ENCODE results near the gene UFSP1. TPM values are rescaled to one million over a fixed set of nuclear protein-coding genes. Genes with fewer than 3 reads are reported as not detected.

The UFSP1 gene
- total and polyA plus RNA-seq, 2 of the 13 experiments (the other 11 are each of a cell fraction or from before 2014, with no cell fraction given), result 0.65 to 3.3 TPM

- Histone ChIP-seq H4K20me1 (ENCODE audit: insufficient read depth, low read length) (no peaks in the 10 kb centered on the region), H2AFZ (ENCODE audit: low read length) (no peak overlapping the region), H3K4me3 (replicated peaks in 1 of 3; ENCODE audit: insufficient read depth in 1 of 3, low read depth in 2 of 3, low read length in 3 of 3) (no peak overlapping the region), H3K4me2 (ENCODE audit: low read depth, low read length) (no peak overlapping the region), H3K9ac (ENCODE audit: insufficient read depth, low read depth, low read length) (no peak overlapping the region), H3K9me3 (ENCODE audit: low read length) (no peaks in the 10 kb centered on the region), H3K36me3 (replicated peaks in 1 of 2; ENCODE audit: control insufficient read depth in 1 of 2, insufficient read depth in 2 of 2, low read length in 2 of 2) (peaks cover 6 to 10% of the 10 kb centered on the region in 2 experiments; a peak in 4 of 5 replicates), H3K79me2 (ENCODE audit: insufficient read depth, low read length) (no peaks in the 10 kb centered on the region), H3K4me1 (ENCODE audit: insufficient read depth, low read length) (peaks cover 19% of the 10 kb centered on the region), H3K27ac (ENCODE audit: extremely low read length, insufficient read depth, low read length) (no peak overlapping the region), H3K27me3 (ENCODE audit: control insufficient read depth in 1 of 2, insufficient read depth in 2 of 2, low read length in 2 of 2) (no peaks in the 10 kb centered on the region)
- no peak for FAIRE-seq
- ATAC-seq, result no peak
- CTCF ChIA-PET (ENCODE audit: low intra/inter-chr PET ratio, low total read pairs), result no interaction called here
- WGBS (ENCODE audit: low lambda C conversion rate), result 92% methylated on average over 15 of the region's 15 CpGs
- DNase-seq (ENCODE audit: low spot score), result no peak
- in situ Hi-C loops (cut with HindIII; ENCODE audit: extremely low pct_ligation_motif_present, low pct_unique_long_range_greater_than_20kb), result loop anchor here (10.0 kb wide), 2 partner anchors 65 to 155 kb away; partner anchors contain the start of gene POP7
- BruUV-seq (replicated peaks), result no TSS peak
- intact Hi-C loops (cut with micrococcal nuclease; ENCODE audit: unreplicated experiment), result no loop called here
- POLR2A ChIA-PET, result no interaction called here
- no peak for TF ChIP-seq KAT7 (CRISPR knock-in tag; IDR thresholded peaks at IDR 0.05; ENCODE audit: borderline replicate concordance)
- no peak for TF ChIP-seq BCL3 (CRISPR knock-in tag; IDR thresholded peaks at IDR 0.05)
- TF ChIP-seq ZFP1 (CRISPR knock-in tag; IDR thresholded peaks at IDR 0.05), result no peak
- TF ChIP-seq NPAS2 (CRISPR knock-in tag; IDR thresholded peaks at IDR 0.05; ENCODE audit: borderline replicate concordance), result no peak
- TF ChIP-seq ZNF567 (CRISPR knock-in tag; IDR thresholded peaks at IDR 0.05; ENCODE audit: borderline replicate concordance), result no peak
- no peak for TF ChIP-seq ZNF709 (CRISPR knock-in tag; IDR thresholded peaks at IDR 0.05)
Observed at GRCh38 chr7:100859856-100860255, 29.7 kb downstream of the UFSP1 start.

- H3K27ac ChIP-seq (ENCODE audit: extremely low read length, insufficient read depth, low read length), result no peak overlapping the region
- POLR2A ChIA-PET, result no interaction called here
Observed at GRCh38 chr7:100856871-100857282, 32.6 kb downstream of the UFSP1 start.

More at GRCh38 chr7:100856871-100857282, 32.6 kb downstream of the UFSP1 start:
- no peak overlapping the region for H3K9ac ChIP-seq (ENCODE audit: insufficient read depth, low read depth, low read length)
- DNase-seq (ENCODE audit: low spot score), result no peak
- no TSS peak for BruUV-seq (replicated peaks)
- H3K9me3 ChIP-seq (ENCODE audit: low read length), result no peaks in the 10 kb centered on the region
- in situ Hi-C loops (cut with HindIII; ENCODE audit: extremely low pct_ligation_motif_present, low pct_unique_long_range_greater_than_20kb) (loop anchor here (10.0 kb wide), 2 partner anchors 62 to 152 kb away; partner anchors contain the start of gene POP7), intact Hi-C loops (cut with micrococcal nuclease; ENCODE audit: unreplicated experiment) (no loop called here)
- peaks cover 13% of the 10 kb centered on the region for H3K4me1 ChIP-seq (ENCODE audit: insufficient read depth, low read length)
- H3K79me2 ChIP-seq (ENCODE audit: insufficient read depth, low read length), result no peaks in the 10 kb centered on the region
- CTCF ChIA-PET (ENCODE audit: low intra/inter-chr PET ratio, low total read pairs), result no interaction called here
- H3K36me3 ChIP-seq (replicated peaks in 1 of 2; ENCODE audit: control insufficient read depth in 1 of 2, insufficient read depth in 2 of 2, low read length in 2 of 2), result peaks cover 6 to 10% of the 10 kb centered on the region in 2 experiments; a peak in 4 of 5 replicates
- H4K20me1 ChIP-seq (ENCODE audit: insufficient read depth, low read length), result no peaks in the 10 kb centered on the region
- no peak overlapping the region for H3K4me3 ChIP-seq (replicated peaks in 1 of 3; ENCODE audit: insufficient read depth in 1 of 3, low read depth in 2 of 3, low read length in 3 of 3)
- no peak overlapping the region for H2AFZ ChIP-seq (ENCODE audit: low read length)
- no peak overlapping the region for H3K4me2 ChIP-seq (ENCODE audit: low read depth, low read length)
- TF ChIP-seq STAT6 (CRISPR knock-in tag; IDR thresholded peaks at IDR 0.05; ENCODE audit: borderline replicate concordance) (no peak), HOXA5 (CRISPR knock-in tag; IDR thresholded peaks at IDR 0.05) (no peak)
- no peak for FAIRE-seq
- WGBS (ENCODE audit: low lambda C conversion rate), result 93% methylated on average over 8 of the region's 16 CpGs
- ATAC-seq, result no peak
- no peaks in the 10 kb centered on the region; a peak in 1 of 5 replicates for H3K27me3 ChIP-seq (ENCODE audit: control insufficient read depth in 1 of 2, insufficient read depth in 2 of 2, low read length in 2 of 2)

Measured in HepG2 (cell line).